Esophagus (tissue), 2 donors: ENCODE results near the gene TMEM100. TPM values are rescaled to one million over a fixed set of nuclear protein-coding genes. Genes with fewer than 3 reads are reported as not detected.
"Not testable (repeated sequence)": the region's sequence is repeated elsewhere in the genome, so short reads cannot be mapped to it uniquely, and the experiment has no call there.

Source experiments
- H3K27ac ChIP-seq, 2 donors: one replicate each; pipeline ENCODE4 v1.5.1; 2013; ENCODE audit warnings: low read depth in 2 of 2, mild to moderate bottlenecking in 2 of 2, inconsistent platforms in 1 of 2, low read length in 1 of 2, moderate library complexity in 1 of 2
- H3K27me3 ChIP-seq, 2 donors: one replicate each; pipeline ENCODE4 v1.6.1; 2013; ENCODE audit warnings: low read length in 2 of 2, control low read depth in 1 of 2, mild to moderate bottlenecking in 1 of 2; ENCODE audit not compliant: insufficient read depth in 2 of 2, control insufficient read depth in 1 of 2
- H3K36me3 ChIP-seq, 2 donors: one replicate each; pipeline ENCODE4 v1.6.1; 2013; ENCODE audit warnings: low read length in 1 of 2; ENCODE audit not compliant: control insufficient read depth in 2 of 2, insufficient read depth in 2 of 2
- H3K4me1 ChIP-seq, 2 donors: one replicate each; pipeline ENCODE4 v1.6.1; 2013; ENCODE audit warnings: low read length in 1 of 2; ENCODE audit not compliant: control insufficient read depth in 2 of 2, insufficient read depth in 2 of 2
- H3K4me3 ChIP-seq, 2 donors: one replicate each; pipeline ENCODE4 v1.5.1; 2013; ENCODE audit warnings: low read length in 2 of 2, mild to moderate bottlenecking in 2 of 2, low read depth in 1 of 2, moderate library complexity in 1 of 2
- H3K9me3 ChIP-seq, 2 donors: one replicate each; pipeline ENCODE4 v1.6.1; 2013; ENCODE audit warnings: mild to moderate bottlenecking in 2 of 2, low read depth in 1 of 2, low read length in 1 of 2, moderate library complexity in 1 of 2; ENCODE audit not compliant: control insufficient read depth in 2 of 2, insufficient read depth in 1 of 2
- WGBS, 2 donors: extraction: QIAGEN DNeasy Blood & Tissue Kit; methylation state at CpG; one replicate each; pipeline ENCODE4 v1.1.7; 2013; 5-methylcytosine and 5-hydroxymethylcytosine counted together
- polyA plus RNA-seq, 2 donors: library from polyadenylated mRNA; stranded (reverse); fragments of 200-250 nt; gene quantifications; one replicate each; pipeline ENCODE4 v1.2.3, GENCODE V29; 2013
- donor health status: healthy with polysubstance abuse.
- donor health status: Bipolar disorder and iron deficiency.

Gene TMEM100
- polyA plus RNA-seq, 2 donors: 1.6 to 4.8 TPM

DNA sequence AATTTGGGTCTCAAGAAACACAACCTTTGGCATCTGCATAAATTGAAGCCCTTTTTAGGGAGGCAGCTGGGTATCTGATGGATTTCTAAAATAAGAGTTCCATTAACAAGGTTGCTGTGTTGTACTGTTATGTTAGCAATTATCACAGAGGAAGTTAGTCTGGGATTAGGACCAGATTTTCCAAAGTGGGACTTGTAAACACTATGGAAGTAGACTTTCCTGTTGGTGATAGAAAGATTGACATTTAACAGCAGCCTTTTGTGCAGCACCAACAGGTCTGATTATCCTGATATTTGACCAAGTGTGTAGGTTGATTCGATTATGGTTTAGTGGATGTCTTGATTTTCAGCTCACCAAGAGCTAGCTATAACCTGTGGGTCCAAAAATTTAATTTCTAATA, 46.4 kb downstream of the TMEM100 start:
- H3K27ac ChIP-seq: no peak overlapping the region
- H3K4me1 ChIP-seq: no peaks in the 10 kb centered on the region
- 58 to 73% methylated on average over 1 of the region's 1 CpG for WGBS, 2 donors

DNA sequence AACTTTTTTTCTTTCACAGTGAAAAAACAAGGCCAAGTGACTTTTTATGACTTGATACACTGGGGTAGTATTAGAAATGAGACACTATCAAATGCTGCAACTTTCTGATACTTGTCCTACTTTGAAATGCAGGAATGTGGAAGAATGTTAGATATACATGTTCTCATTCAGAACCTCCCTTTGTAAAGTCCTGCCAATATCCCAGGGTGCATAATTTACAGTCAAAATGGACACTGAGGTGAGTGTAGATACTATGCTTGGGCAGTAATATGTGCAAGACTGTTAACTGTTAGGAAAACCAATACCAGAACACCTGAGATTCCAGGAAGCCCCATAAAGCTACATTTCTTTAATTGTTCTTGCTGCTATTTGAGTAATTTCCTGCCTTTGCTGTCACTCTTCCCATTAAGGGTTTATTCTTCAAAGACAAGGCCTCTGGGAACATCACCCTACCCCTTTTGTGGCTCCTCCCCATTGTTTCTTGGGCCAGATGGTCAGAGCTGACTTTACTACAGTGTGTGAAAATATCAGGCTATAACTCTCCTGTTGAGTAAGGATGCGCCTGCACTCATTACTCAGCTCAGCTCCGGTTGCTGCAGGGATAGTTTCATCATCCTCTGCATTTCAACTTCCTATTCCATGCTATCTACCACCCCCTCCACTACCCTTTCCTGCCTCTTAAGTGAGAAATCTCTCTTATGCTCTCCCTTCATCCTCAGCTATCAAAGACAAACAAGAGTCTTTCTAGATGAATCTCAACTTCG, 48.7 kb downstream of the TMEM100 start:
- no peak overlapping the region for H3K4me3 ChIP-seq
- H3K27me3 ChIP-seq: no peaks in the 10 kb centered on the region
- no peaks in the 10 kb centered on the region for H3K9me3 ChIP-seq
- H3K27ac ChIP-seq: no peak overlapping the region
- 75 to 76% methylated on average over 3 of the region's 3 CpGs for WGBS, 2 donors
- no peaks in the 10 kb centered on the region for H3K4me1 ChIP-seq
- no peaks in the 10 kb centered on the region for H3K36me3 ChIP-seq

More for the DNA sequence above, 46.4 kb downstream of the TMEM100 start:
- Histone ChIP-seq H3K9me3 (no peaks in the 10 kb centered on the region), H3K27me3 (no peaks in the 10 kb centered on the region), H3K4me3 (no peak overlapping the region), H3K36me3 (no peaks in the 10 kb centered on the region)

DNA sequence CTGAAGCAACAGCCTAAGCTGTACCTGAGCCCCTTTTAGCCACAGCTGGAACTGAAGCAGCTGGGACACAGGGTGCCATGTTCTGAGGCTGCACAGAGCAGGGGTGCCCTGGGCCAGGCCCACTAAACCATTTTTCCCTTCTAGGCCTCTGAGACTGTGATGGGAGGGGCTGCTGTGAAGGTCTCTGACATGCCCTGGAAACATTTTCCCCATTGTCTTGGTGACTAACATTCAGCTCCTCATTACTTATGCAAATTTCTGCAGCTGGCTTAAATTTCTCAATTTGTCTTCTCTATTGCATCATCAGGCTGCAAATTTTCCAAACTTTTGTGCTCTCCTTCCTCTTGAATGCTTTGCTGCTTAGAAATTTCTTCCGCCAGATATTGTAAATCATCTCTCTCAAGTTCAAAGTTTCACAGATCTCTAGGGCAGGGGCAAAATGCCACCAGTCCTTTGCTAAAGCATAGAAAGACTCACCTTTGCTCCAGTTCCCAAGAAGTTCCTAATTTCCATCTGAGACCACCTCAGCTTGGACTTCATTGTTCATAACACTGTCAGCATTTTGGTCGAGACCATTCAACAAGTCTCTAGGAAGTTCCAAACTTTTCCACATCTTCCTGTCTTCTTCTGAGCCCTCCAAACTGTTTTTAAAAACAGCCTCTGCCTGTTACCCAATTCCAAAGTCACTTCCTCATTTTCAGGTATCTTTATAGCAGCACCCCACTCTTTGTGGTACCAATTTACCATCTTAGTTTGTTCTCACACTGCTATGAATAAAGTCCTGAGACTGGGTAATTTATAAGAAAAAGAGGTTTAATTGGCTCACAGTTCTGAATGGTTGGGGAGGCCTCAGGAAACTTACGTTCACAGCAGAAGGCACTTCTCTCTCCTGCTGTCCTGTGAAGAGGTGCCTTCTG, 49.8 kb downstream of the TMEM100 start:
- Histone ChIP-seq H3K36me3 (no peaks in the 10 kb centered on the region), H3K4me3 (no peak overlapping the region), H3K4me1 (no peaks in the 10 kb centered on the region), H3K27ac (peak overlapping the region; percentile 10 to 31), H3K9me3 (no peaks in the 10 kb centered on the region), H3K27me3 (no peaks in the 10 kb centered on the region)
- WGBS, 2 donors: 70 to 77% methylated on average over 3 of the region's 3 CpGs

GRCh38 chr17:55672010-55672409, 50.7 kb downstream of the TMEM100 start:
- H3K27ac ChIP-seq: peak overlapping the region in 1 of 2 donors; percentile 10
- not testable (repeated sequence) for H3K27me3 ChIP-seq

More at GRCh38 chr17:55672010-55672409, 50.7 kb downstream of the TMEM100 start:
- not testable (repeated sequence) for H3K4me3 ChIP-seq, H3K9me3 ChIP-seq, H3K36me3 ChIP-seq, H3K4me1 ChIP-seq

Other genes with a start within 250 kb of the TMEM100 start
- gene SMIM36, start 211.4 kb downstream of the TMEM100 start, polyA plus RNA-seq: not detected
- gene PCTP, start 28.2 kb upstream of the TMEM100 start, polyA plus RNA-seq: 1 to 10 TPM; 6.4 to 8.7 TPM